ENCODE results near the gene LAMTOR2.
"Not testable (repeated sequence)": the region's sequence is repeated elsewhere in the genome, so short reads cannot be mapped to it uniquely, and the experiment has no call there.

LAMTOR2 gene

DNA sequence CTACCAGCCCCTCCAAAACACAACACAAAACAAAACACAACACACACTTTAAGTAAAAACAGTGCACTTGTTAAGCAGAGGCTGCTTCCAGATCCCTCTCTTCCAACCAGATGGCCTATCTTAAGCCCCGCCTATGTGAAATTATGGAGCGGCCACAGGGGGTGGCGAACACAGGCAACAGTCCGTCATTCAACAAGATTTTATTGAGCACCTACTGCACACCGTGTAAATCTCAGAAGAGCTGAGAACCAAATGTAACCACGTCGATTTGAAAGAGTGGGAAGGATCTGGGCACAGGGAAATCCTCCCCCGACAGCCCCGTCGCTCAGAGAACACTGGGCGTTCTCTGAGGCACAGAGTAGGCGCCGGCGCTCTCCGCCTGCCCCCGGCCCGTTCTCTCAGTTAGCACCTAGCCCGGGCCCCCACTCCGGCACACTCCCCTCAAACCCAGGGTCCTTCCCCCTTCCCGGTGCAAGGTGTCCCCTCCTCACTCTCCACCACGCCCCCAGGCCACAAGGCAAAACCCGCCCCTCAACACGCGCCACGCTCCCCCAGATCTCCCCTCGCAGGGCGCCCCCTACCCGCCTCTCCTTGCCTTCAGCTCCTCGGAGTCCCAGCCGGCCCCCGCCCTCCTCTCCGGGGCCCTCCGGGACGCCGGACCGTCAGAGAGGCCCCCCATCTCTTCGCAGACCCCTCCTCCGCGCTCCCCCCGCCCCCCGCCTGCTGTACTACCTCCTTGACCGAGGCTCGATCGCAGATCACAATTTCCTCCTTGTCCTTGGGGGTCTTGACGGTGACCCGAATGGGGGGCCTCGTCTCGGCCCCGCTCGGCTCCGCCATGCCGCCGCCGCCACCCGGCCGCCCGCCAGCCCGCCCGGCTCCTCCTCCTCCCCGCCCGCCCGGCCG, 1.5 kb upstream of the LAMTOR2 start:
- DNase-seq (ENCODE audit: low read depth in 2 of 2) = peak; percentile 27 to 58

GRCh38 chr1:156053768-156054499, 648 bp upstream of the LAMTOR2 start, which contains the start of gene UBQLN4:
Gene UBQLN4, minus strand, starts transcription at chr1:156053798. Its CDS starts 97 bp downstream, at chr1:156053701.
- DNase-seq (ENCODE audit: low read depth in 2 of 2) = peak; percentile 78 to 80

DNA sequence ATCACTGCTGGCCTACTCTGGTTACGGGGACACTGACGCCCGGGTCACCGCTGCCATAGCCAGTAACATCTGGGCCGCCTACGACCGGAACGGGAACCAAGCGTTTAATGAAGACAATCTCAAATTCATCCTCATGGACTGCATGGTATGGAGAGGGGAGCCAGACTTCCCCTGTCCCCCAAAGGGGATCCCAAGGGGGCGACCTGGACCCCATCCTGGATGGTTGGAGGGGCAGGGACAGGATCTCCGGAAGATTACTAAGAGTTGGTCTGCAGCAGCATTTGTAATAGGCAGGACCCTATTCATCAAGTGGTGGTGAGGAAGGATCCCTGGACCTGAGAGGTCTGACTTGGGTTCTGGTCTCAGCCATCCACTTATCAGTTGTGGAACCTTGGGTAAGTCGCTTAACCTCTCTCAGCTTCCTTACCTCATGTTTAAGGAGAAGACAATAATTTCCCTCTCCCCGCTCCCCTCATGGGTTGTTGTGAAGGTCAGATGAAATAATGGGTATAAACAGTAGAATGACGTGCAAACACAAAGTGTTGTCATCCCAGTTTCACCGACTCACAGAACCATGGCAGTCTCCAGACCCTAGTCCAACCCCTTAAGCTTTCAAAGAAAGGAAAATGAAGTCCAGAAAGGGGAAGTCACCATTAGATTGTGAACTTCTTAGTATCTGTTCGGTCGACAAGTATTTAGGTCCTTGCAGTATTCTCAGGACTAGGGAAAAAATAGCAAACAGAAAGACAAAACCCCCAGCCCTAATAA, 883 bp downstream of the LAMTOR2 start:
- no peak for DNase-seq (ENCODE audit: low read depth in 2 of 2)

GRCh38 chr1:156056326-156056849, 1.8 kb downstream of the LAMTOR2 start:
- no peak for DNase-seq (ENCODE audit: low read depth in 2 of 2)

- DNase-seq (ENCODE audit: low read depth in 2 of 2) = no peak
These were observed 6.5 kb downstream of the LAMTOR2 start, which contains the start of gene RAB25 for GRCh38 chr1:156060937-156061636. Gene RAB25, plus strand, starts transcription at chr1:156061160. Its CDS starts 241 bp downstream, at chr1:156061401.

GRCh38 chr1:156062189-156062588, 7.6 kb downstream of the LAMTOR2 start:
- no peak for DNase-seq (ENCODE audit: low read depth in 2 of 2)

GRCh38 chr1:156063997-156064285, 9.4 kb downstream of the LAMTOR2 start:
- no peak for DNase-seq (ENCODE audit: low read depth in 2 of 2)

DNA sequence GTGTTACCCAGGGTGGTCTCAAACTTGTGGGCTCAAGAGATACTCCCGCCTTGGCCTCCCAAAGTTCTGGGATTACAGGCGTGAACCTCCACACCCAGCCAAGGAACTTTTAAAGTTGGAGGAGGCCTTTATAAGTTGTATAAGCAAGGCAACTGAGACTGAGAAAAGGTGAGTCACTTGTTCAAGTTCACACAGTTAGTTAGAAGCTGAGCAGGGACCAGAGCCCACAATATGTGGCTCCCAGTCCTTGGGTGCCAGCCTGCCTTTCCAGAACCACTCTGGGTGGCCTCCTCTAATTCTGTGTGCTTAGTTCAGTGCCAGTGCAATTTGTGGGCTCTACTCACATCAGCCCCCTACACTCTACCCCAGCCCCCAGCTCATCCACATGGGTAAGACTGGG, 10.0 kb downstream of the LAMTOR2 start:
- no peak for DNase-seq (ENCODE audit: low read depth in 2 of 2)

DNA sequence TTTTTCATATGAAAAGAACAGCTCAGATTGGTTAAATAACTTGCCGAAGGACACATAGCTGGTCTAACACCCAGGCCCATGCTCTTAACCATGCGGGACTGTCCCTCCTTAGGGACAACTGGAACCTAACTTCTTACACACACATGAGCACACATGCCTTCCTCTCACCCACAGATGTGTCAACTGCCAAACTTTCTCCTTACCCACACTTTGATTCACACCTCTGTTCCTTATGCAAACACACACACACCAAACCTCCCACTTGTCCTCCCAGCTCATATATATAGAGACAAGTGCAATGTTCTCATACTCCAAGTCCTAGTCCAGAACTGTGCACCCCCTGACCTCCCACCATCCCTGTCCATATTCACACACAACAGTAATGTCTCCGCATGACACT, 10.6 kb downstream of the LAMTOR2 start:
- no peak for DNase-seq (ENCODE audit: low read depth in 2 of 2)

- no peak for DNase-seq (ENCODE audit: low read depth in 2 of 2)
These were observed 11.3 kb downstream of the LAMTOR2 start for GRCh38 chr1:156065871-156066270.

- DNase-seq (ENCODE audit: low read depth in 2 of 2) = no peak
These were observed 12.7 kb downstream of the LAMTOR2 start for GRCh38 chr1:156067262-156067661.

GRCh38 chr1:156069490-156070455, 15.2 kb downstream of the LAMTOR2 start:
- DNase-seq (ENCODE audit: low read depth in 2 of 2) = no peak

GRCh38 chr1:156070548-156070947, 16.0 kb downstream of the LAMTOR2 start:
- no peak for DNase-seq (ENCODE audit: low read depth in 2 of 2)

GRCh38 chr1:156071332-156071816, 16.8 kb downstream of the LAMTOR2 start:
- not testable (repeated sequence) for DNase-seq (ENCODE audit: low read depth in 2 of 2)

GRCh38 chr1:156072251-156072650, 17.7 kb downstream of the LAMTOR2 start:
- DNase-seq (ENCODE audit: low read depth in 2 of 2) = no peak

DNA sequence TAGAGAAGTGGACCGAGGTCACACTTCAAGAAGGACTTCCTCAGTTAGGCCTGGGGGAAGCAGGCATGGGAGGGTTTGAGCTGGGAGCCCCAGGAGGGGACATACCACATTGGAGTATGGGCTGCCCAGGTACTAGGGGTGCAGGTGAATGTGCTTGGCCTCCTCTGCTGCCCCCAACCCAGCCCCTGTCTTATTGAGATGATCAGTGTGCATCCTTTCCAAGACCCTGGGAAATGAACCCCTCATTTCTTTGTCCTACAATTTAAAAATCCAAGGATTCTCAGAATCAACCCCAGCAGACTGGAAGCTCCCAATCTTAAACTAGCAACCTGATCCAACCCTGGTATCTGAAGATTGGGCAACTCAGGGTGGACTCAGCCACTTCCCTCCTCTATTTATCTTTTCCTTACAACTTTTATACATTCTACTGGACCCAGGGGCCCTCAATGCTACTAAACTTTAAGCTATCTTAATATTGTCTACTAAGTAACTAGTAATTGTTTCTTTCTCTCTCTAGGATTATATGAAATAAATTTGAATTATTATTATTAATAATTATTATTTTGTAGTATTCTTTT, 18.6 kb downstream of the LAMTOR2 start:
- DNase-seq (ENCODE audit: low read depth in 2 of 2) = no peak

DNA sequence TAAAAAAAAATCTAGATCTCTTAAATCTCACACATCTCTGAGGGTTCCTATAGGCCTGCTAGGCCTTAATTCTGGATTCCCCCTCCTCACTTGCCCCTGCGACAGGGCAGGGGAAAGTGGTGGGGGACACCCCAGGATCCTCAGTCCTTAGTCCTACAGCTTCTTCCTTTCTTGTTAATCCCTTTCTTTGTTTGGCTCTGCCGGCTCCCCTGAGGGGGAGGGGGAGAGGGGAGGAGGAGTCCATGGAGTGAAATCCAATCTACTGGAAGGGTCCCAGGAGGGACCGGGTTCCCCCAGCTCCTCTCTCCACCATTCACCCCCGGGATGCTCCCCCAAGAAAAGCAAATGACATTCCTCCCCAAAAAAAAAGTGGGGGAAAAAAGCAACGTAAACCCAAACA, 19.2 kb downstream of the LAMTOR2 start:
- no peak for DNase-seq (ENCODE audit: low read depth in 2 of 2)

DNA sequence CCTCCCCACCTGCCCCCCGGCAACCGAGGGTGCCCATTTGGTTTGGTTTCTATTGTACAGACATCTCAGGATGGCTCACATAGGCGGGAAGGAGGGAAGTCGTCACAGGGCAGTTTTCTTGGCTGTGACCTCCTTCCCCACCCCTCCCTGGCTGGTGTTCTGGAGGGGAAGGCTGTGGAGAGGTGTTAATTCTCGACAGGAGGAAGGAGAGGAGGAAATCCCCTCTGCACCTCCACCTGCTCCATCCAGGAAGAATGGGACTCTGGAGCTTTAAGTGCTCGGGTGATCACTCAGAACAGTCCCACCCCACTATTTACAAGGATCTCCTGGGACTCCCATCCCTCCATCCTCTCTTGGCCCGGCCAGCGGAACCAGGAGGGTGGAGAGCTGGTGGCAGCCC, 20.1 kb downstream of the LAMTOR2 start:
- DNase-seq (ENCODE audit: low read depth in 2 of 2) = no peak

- DNase-seq (ENCODE audit: low read depth in 2 of 2) = no peak
These were observed 20.6 kb downstream of the LAMTOR2 start for GRCh38 chr1:156075162-156075561.

Data from stimulated activated CD4-positive, alpha-beta T cell treated with anti-CD3 and anti-CD28 coated beads, Interleukin-15, amount 100 ng/mL, for 48 hours (primary cell).